Epithelial cell of esophagus (primary cell): ENCODE results near the gene AREL1.

Source experiments
- DNase-seq: peaks from one replicate; pipeline ENCODE4 v3.0.0; 2010; ENCODE audit warnings: low read depth
- H3K4me3 ChIP-seq: 2 replicates; pipeline ENCODE4 v1.5.1; 2011; ENCODE audit warnings: mild to moderate bottlenecking, low read length, control low read depth
- TF ChIP-seq, protein P1 (sequence below): IDR thresholded peaks from 2 replicates; pipeline ENCODE4 v1.5.1; 2011; ENCODE audit warnings: low read depth, mild to moderate bottlenecking, low read length, control low read depth, inconsistent platforms; ENCODE audit not compliant: insufficient read depth; ENCODE audit errors: missing control alignments

Gene AREL1

DNA sequence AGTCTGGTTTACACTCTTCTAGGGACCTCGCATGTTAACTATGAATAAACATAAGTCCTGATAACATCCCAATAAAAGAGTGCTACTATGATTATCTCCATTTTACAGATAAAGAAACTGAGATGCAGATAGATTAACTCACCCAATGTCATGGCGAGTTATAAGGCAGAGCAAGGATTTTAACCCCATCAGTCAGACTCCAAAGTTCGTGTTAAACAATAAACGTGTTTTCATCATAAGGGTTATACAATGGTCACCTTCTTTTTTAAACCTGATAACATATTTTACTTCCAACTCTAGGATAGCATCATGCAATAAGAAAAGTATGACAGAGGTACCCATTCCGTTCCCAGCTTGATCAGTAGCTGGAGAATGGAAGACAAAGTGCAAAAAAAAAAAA is 1.2 kb downstream of the AREL1 start:
- DNase-seq: no peak
- TF ChIP-seq, protein P1, sequence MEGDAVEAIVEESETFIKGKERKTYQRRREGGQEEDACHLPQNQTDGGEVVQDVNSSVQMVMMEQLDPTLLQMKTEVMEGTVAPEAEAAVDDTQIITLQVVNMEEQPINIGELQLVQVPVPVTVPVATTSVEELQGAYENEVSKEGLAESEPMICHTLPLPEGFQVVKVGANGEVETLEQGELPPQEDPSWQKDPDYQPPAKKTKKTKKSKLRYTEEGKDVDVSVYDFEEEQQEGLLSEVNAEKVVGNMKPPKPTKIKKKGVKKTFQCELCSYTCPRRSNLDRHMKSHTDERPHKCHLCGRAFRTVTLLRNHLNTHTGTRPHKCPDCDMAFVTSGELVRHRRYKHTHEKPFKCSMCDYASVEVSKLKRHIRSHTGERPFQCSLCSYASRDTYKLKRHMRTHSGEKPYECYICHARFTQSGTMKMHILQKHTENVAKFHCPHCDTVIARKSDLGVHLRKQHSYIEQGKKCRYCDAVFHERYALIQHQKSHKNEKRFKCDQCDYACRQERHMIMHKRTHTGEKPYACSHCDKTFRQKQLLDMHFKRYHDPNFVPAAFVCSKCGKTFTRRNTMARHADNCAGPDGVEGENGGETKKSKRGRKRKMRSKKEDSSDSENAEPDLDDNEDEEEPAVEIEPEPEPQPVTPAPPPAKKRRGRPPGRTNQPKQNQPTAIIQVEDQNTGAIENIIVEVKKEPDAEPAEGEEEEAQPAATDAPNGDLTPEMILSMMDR: no peak
- H3K4me3 ChIP-seq: peak overlapping the region; percentile 74

DNA sequence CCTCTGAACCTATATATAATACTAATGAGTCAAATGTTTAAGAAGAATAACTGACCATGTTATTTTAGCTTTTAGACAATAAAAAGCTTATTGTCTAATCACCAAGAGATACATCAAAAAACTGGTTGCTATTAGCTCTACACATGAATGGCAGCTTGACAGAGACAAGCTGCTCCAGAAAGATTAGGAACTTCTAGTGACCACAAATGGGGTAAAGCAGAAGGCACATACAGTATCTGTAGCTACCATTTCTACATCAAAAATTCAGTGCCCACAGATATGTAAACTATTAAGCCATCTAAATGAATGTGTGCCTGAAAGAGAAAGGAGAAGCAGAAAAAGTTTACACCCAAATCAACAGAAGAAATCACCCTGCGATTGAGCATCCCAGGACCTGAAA is 2.4 kb downstream of the AREL1 start:
- DNase-seq: no peak
- TF ChIP-seq, protein P1: no peak

DNA sequence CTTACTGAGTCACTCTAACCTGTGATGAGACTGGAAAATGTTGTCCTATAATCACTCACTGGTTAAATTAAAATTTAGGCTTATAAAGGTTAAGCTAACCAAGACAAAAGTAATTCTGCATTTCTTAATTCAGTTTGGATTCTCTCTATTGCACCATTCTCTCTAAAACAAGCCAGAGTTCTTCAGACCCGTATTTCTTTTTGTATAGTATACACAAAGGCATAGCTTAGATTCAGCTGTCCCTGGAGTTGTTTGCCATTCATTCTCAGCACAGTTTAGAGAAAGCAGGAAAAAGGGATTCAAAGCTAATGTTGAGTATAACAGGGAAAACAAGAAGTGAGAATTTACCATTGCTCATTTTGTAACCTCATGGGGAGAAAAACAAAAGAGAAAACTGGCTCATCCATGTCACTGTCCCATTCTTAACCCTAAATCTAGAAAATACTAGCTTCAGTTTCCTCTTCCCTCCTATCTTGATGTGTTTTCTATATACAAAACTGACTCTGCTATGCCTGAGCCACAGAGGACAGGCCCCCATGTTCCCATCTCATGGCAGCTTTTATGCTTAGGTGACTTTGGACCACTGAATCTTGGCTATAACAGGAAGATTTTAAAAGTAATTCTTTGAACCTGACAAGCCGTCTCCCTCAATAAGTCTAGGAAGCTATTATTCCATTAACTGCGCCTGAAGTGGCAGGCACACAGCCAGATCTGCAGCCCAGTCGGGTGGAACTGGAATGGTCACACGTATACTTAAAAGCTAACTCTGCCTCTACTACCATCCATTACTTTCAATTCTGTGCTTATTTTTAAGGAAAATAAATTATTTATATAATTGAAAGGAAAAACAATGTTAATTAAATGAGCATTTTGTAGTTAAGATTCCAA is 7.0 kb downstream of the AREL1 start:
- no peak for DNase-seq
- H3K4me3 ChIP-seq: no peak overlapping the region
- TF ChIP-seq, protein P1: no peak

More for the DNA sequence above, 2.4 kb downstream of the AREL1 start:
- no peak overlapping the region for H3K4me3 ChIP-seq

DNA sequence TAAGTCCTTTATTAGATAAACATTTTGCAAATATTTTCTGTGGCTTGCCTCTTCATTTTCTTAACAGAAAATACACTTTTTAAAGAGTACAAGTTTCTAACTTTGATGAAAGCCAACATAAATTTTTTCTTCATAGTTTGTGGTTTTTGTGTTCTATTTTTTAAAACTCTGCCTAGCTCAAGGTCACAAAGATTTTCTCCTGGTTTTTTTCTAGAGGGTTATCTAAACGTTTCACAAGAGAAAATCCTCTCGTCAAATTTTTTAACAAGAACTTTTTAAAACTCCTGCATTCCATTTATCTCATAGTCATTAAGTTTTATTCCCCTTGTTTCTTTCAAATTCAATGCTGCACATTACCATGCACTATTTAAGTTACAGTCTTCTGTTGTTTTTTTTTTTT is 8.2 kb downstream of the AREL1 start:
- no peak overlapping the region for H3K4me3 ChIP-seq
- no peak for DNase-seq

DNA sequence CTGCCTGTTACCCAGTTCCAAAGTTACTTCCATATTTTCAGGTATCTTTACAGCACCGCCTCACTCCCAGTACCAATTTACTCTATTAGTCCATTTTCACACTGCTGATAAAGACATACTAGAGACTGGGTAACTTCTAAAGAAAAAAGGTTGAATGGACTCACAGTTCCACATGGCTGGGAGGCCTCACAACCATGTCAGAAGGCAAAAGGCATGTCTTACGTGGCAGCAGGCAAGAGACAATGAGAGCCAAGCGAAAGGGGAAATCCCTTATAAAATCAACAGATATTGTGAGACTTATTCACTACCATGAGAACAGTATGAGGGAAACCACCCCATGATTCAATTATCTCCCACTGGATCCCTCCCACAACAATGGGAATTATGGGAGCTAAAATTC is 9.8 kb downstream of the AREL1 start:
- H3K4me3 ChIP-seq: no peak overlapping the region
- TF ChIP-seq, protein P1: no peak
- DNase-seq: no peak

More for the DNA sequence above, 8.2 kb downstream of the AREL1 start:
- TF ChIP-seq, protein P1: no peak

DNA sequence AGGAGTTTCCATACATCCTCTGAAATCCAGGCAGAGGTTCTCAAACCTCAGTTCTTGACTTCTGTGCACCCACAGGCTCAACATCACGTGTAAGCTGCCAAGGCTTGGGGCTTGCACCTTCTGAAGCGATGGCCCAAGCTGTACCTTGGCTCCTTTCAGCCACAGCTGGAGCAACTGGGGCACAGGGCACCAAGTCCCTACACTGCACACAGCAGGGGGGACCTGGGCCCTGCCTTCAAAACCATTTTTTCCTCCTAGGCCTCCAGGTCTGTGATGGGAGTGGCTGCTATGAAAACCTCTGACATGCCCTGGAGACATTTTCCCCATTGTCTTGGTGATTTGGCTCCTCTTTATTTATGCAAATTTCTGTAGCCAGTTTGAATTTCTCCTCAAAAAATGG is 10.6 kb downstream of the AREL1 start:
- no peak for DNase-seq
- no peak overlapping the region for H3K4me3 ChIP-seq
- TF ChIP-seq, protein P1: no peak

DNA sequence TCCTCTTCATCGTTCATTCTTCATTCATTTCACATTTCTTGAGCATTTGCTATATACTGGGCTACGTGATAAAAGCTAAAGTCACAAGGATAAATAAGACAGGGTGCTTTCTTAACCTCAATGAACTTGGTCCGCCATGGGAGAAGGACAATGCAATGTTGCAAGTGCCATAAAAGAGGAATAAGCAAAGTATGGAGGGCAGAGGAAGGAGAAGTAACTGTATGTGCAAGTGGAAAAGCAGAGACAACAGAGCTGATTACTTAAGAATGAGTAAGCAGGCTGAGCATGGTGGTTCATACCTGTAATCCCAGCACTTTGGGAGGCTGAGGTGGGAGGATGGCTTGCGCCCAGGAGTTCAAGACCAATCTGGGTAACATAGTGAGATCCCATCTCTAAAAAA is 14.4 kb downstream of the AREL1 start:
- DNase-seq: peak; percentile 44
- no peak overlapping the region for H3K4me3 ChIP-seq

More for the DNA sequence above, 14.4 kb downstream of the AREL1 start:
- TF ChIP-seq, protein P1: no peak
